NCI-H526 treated with DMSO at 0.1 percent for 48 hours (cell line): Measurements from ENCODE around the gene LILRB5.
A peak's percentile ranks its signal among the peaks of the same experiment; 100 is the strongest.
"Not testable (repeated sequence)": the region's sequence is repeated elsewhere in the genome, so short reads cannot be mapped to it uniquely, and the experiment has no call there.

ENCODE experiments used
- DNase-seq: peaks from one replicate; lab custom pipeline; 2025; lab: John Stamatoyannopoulos, UW

LILRB5 gene

DNA sequence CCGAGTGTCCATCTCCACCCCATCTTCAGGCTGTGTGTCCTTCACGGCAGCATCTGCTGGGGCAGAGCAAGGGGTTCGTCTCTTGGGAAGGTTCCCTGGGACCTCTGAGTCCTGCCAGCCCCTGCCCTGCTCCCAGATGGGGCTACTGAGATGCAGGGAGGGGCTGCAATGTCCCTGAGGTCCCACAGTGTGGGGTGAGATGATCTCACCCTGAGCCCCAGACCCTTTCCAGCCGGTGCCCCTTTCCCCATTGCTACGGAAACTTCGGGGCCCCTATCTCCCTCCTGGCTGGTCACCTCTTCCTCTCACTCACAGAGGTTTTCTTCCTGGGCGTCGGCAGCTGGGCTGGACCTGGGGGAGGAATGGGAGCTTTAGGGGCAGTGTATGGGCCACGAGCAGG lies 18.9 kb upstream of the LILRB5 start:
- no peak for DNase-seq

DNA sequence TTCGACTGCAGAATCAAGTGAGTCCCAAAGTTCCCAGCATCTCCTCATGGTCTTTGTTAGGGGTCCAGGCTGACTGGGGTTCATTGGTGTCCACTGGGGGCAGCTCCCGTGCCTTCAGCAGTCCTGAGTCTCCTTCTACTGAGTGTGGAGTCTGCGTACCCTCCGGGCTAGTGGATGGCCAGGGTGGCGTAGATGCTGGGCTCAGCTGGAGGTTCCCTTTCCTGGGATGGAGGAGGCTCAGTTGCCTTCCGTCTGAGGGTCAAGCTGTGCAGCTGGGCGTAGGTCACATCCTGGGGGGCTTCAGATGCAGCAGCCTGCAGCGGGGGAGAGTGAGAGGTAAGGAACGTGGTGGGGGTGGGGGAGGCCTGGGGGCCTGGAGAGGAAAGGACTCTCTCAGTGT lies 17.4 kb upstream of the LILRB5 start:
- not testable (repeated sequence) for DNase-seq

DNA sequence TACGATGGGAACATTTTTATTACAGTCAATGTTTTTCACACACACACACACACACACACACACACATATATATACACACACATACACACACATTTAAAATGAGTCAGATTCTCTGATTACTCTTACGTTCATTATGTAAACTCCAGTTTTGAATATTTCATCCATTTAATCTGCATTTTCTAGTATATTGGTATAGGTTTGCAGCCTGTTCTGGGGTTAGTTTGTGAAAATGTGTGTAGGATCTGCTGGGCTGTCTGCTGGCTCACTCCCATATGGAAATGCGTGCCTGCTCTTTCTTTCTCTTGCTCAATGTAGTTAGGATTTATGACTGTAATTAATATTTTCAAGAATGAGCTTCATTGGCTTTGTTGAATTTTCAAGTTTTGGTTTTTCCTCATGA lies 16.7 kb upstream of the LILRB5 start:
- no peak for DNase-seq

DNA sequence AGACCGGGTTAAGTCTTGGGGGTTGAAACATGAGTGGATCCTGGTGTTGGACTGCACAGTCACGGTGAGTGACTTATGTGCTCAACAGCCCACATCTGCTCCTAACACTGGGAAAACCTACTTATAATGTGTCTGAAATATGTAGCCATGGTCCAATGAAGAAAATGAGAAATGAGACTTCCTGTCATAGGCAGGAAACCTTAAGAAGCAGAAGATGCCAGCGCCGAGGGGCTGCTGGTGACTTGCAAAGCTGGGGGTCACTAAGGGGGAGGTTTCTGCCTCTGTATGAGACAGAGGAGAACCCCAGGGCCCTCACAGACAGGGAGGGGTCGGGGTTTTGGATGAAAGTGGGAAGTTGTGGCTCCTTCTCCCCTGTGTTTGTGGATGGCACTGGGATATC lies 15.1 kb upstream of the LILRB5 start:
- not testable (repeated sequence) for DNase-seq

DNA sequence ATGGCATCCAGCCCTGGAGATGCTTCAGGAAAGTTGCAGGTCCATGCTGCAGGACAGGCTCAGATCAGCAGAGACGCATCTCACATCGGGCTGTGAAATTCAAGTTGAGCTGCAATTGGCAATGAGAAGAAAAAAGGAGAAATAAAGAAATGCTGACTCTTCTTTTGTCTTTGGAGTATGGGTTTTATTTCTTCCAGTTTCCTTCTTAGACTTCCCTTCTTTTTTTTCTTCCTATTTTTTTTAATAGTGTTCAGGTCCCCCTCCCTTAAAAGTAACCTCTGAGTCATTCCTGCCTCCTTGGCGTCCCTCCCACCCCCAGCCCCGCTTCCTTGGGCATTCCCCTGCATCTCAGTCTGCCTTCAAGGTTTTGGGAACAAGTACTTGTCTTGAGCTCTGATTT lies 14.5 kb upstream of the LILRB5 start:
- not testable (repeated sequence) for DNase-seq

DNA sequence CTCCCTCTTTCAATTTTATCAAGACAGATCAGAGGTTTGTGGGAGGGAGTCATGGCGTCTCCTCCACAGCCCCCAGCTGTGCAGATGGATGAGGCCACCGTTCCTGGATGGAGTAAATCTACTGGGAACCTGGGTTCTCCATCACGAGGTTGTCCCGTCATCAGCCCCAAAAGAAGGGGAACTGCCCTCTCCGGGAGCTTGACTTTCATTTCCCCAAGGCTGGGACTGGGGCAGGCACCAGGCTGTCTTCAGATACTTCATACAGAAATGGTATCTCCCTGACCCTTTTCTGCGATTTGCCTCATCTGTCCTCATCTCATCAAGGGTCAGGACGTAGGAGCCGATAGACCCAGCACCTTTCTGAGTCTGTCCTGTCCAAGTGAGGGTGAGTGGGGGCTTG lies 14.0 kb upstream of the LILRB5 start:
- no peak for DNase-seq

DNA sequence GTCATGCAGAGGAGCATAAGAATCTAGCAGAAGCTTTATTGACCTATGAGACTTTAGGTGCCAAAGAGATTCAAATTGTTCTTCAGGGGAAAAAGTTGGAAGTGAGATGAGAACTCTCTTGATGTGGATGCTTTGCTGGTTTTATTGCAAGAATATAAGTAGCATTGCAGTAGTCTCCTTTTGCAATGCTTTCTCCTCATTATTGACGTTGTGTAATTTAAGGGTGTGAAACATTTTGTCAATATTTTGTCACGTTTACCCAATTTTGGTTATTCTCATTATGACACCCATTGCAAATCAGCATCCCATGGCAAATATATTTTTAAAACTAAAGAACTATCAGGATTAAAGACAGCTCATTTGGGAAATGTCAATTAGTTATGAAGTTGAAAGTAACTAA lies 11.9 kb upstream of the LILRB5 start:
- no peak for DNase-seq

DNA sequence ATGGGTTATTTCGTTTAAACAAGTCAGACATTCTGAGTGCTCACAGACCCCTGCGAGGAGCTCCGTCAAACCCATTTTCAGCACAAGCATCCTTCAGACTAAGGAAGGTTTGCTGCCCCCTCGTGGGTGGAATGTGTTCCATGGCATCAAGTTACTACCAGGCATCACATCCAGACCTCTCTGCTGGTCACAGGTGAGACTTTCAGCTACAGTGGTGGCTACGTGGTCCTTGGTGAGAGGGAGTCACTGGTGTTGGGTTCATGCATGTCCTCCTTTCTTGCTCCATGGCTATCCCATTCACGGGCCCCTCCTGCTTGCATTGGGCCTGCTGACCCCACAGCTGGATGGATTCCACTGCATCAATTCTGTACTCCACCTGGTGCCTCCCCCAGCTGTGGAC lies 9.1 kb upstream of the LILRB5 start:
- peak; percentile 56 for DNase-seq

DNA sequence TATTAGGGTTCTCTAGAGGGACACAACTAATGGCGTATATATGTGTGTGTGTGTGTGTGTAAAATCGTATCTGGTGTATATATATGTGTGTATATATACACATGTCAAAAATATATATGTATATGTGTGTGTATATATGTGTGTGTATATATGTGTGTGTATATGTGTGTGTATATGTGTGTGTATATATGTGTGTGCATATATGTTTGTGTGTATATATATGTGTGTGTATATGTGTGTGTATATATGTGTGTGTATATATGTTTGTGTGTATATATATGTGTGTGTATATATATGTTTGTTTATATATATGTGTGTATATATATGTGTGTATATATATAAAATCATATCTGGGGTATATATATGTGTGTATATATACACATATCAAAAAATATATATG lies 5.4 kb upstream of the LILRB5 start:
- DNase-seq, result no peak

DNA sequence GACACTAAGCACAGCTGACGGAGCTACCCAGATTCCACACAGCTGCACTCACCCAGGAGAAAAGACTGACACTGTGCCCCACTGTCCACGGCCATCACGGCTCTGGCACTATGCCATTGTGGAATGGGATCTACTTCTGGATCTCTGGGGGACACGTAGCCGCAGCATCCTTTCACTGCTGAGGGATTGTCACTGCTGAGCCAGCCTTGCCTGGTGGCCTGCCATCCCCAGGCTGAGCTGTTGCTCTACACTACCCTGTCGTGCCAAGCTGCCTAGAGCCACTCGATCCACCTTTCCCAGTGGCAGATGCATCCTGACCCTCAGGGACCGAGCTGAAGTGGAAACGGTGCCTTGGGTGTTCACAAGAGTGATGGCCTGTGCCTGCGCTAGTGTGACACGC lies 5.0 kb upstream of the LILRB5 start:
- no peak for DNase-seq

DNA sequence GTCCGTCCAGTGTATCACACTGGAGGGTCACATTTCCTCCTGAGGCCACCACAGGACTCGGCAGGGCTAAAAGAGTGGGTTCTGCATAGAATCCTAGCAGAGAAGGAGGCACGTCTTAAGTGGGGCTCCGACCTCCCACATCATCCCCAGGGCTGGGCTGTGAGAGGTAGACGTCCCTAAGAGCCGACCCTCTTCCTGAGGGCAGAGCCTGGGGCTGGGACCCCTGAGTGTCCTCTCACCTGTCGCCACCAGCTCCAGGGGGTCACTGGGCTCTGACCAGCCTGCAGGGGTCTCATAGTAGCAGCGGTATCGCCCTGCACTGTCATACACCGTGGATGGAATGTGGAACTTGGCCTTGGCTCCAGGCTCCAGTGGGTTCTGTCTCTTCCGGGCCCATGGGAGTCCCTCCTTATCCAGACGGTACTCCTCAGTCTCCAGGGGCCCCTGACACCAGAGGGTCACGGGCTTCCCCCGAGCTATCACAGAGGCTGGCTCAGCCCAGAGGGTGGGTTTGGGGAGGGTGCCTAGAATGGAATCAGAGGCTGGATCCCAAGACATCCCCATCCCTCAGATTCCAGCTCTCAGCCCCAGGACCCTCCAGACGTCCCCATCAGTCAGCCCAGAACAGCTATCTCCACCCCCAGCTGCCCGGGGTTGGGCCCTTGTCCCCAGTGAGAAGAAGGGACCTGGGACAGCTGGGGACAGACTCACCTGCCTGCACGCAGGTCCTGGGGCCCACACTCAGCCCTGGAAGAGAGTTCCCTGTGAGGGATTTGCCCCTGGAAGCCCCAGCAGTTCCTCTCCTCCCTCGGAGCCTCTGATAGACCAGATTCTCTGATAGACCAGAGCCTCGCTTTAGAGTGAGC lies 590 bp downstream of the LILRB5 start:
- no peak for DNase-seq

DNA sequence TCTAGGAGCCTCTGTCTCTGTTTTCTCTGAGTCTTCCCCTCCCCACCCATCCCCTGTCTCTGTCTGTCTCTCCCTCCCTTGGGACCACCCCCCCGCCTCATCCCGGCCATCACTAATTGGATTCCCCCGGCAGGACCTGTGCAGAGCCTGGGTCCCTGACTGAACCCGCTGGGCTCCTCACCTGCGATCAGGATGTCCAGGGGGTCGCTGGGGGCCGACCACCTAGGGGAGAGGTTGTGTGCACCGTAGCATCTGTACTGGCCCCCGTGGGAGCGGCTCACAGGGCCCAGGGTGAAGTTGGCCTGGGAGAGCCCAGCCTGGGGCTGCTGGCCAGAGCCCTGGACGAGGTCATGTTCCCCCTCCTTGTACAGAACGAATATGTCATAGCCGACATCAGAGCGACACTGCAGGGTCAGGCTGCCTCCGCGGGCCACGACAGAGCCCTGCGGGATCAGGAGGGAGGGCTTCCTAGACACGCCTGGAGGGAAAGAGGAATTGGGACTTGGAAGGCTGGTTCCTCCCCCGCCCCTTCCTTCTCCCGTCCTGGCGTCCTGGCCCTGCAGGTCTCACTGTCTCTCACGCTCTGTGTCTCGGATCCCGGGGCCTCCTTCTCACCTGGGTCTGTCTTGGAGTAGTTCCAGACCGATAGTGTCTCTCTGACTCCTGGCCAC lies 1.8 kb downstream of the LILRB5 start:
- DNase-seq, result no peak

DNA sequence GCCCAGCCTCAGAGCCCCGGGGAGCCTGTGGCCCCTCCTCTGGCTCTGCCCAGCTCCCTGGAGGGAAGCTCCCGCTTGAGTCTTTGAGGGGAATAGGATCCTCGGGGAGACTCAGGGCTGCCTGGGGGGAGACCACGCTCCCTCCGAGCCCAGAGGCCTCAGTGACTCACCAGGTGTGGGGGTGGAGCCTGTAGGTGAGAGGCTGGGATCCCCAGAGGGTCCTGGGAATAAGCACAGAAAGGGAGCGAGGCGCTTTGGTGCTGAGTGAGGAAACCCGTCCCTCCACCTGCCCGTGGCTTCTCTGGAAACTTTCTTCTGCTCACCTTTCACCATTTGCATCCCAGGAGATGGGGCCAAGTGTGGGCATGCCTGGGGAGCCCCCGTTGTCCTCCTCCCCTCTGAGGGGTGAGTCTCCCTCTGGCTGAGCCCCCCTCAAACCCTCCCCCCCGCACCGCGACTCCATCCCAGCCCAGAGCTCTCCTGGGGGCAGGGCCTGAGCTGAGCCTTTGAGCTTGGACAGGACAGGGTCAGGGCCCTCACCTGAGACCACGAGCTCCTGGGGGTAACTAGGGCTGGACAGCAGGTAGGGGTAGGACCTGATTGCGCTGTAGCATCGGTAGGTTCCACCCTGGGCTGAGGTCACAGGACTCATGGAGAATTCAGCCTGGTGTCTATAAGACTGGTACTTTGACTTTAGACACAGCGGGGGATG lies 2.7 kb downstream of the LILRB5 start:
- no peak for DNase-seq

DNA sequence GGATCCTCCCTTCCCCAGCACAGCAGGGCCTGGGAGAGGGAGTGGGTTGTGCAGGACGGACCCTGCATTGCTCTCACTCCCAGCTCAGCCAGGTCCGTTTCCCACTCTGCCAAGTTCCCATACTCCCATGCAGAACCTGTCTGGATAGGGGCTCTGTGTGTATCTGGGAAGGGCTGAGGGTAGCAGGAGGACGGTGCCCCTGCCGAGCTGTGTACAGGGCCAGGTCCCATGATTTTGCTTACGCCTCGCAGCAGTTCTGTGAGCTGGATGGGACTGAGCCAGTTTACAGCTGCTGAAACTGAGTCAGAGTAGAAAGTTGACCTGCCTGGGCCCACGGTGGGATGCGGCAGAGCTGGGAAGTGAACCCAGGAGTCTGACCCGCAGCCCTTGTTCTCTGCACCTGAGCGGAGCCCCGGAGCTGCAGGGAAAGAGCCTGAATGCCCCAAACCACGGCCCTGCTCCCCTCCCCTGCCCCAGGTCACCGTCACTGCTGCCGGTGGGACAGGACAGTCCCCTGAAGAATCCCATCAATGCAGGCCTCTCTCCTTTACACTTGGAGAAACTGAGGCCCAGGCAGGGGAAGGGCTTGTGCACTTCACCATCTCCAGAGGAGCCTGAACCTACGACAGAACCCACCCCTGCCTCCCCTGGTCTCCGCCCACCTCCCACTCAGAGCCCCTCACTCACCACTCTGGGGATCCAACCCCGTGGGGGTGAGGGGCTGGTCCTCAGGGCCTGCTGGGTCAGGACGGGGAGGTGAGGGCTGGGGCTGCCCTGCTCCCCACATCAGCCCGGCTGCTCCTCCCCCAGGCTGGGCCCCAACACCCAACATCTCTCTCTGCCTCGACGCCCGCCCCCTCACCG lies 3.5 kb downstream of the LILRB5 start:
- DNase-seq, result no peak

DNA sequence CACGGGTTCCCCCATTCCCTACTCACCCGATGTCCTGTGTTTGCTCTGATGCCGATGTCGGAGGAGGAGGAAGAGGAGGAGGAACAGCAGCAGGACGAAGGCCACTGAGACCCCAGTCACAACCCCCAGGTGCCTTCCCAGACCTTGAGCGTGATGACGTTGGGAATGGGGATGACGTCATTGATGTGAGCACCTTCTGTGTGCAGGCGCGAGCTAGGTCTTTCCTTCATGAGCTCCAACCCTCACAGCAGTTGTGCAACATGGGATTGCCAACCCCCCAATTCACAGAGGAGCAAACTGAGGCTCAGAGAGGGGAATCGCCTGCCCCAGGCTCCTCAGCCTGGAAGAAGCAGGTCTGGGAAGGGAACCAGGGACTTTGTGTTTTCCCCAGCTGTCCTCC lies 4.2 kb downstream of the LILRB5 start:
- no peak for DNase-seq

DNA sequence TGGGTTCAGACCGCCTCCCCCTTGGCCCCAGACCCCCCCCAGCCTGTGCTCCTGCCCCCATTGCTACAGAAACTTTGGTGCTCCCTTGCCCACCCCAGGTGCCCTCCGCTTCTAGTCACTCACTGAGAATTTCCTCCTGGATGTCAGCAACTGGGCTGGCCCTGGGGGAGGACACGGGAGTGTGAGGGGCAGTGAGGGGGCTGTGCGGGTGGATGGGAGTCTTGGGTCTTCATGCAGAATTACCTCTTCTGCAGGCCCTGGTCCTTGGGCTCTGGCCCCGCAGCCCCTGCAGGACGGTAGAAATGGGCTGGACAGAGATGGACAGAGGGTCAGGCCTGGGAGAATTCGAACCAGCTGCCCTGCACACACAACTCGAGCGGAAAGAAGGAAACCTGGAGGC lies 4.8 kb downstream of the LILRB5 start:
- no peak for DNase-seq

DNA sequence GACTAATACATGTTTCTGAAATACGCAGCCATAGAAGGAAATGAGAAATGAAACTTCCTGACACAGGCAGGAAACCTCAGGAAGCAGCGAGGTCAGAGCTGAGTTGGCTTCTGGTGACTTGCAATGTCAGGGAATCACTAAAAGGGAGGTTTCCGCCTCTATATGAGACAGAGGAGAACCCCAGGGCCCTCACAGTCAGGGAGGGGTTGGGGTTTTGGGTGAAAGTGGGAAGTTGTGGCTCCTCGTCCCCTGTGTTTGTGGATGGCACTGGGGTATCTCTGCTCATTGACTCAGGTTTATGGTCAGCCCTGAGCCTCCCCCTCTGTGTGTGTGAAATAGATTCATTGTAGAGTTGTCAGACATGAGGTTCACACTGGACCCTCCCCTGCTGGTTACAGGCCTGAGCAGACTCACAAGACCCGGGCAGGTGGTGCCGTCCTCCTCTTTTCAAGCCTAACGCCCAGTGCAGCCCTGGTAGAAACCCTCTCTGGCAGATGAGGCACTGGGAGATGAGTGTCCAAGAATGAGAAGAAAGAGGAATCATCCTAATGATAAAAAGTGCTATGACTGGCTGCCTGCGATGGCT lies 9.0 kb downstream of the LILRB5 start:
- no peak for DNase-seq

DNA sequence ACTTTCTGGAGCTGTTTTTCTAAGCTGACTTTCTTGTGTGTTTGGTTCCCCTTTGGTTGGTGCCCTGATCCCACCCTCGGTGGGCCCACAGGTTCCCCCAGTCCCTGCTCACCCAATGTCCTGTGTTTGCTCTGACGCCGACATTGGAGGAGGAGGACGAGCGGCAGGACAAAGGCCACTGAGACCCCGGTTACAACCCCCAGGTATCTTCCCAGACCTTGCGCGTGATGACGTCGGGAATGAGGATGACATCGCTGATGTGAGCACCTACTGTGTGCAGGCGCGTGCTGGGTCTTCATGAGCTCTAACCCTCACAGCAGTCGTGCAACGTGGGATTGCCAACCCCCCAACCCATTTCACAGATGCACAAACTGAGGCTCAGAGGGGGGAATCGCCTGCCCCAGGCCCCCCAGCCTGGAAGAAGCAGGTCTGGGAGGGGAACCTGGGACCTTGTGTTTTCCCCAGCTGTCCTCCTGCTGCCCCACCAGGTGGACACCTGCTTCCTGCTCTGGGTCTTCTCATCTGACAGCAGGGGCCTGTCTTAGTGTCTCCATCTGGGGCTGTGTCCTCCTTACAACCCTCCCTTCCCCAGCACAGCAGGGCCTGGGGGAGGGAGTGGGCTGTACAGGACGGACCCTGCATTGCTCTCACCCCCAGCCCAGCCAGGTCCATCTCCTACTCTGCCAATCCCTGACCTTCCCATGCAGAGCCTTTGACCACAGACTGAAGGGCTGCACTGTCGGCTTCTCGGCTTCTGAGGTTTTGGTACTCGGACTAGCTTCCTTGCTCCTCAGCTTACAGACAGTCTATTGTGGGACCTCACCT lies 9.8 kb downstream of the LILRB5 start:
- DNase-seq, result no peak

DNA sequence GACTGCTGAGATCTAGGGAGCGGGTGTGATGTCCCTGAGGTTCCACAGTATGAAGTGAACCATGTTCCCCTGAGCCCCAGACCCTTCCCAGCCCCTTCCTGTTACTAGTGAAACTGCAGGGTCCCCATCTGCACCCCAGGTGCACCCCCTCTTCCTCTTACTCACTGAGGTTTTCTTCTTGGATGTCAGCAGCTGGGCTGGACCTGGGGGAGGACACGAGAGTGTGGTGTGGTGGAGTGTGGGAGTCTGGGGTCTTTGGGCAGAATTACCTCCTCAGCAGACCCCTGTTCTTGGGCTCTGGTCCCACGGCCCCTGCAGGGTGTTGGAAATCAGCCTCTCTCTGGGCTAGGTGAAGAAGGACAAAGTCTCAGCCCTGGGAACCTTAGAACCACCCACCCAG lies 11.1 kb downstream of the LILRB5 start:
- DNase-seq, result no peak

DNA sequence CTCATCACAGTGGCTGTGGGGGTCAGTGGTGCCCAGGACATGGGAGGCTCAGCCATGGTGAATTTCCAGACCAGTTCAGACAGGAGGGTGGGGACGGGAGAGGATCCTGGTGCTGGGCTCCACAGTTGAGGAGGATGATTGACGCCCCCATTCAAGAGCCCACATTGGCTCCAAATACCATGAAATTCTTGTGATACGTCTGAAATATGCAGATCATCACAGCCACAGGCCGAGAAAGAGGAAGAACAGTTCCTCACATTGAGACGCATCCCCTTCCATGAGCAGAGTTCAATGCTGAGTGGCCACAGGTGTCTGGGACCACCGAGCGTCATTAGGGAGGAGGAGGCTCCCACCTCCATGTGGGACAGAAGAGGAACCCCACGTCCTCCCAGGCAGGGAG lies 13.3 kb downstream of the LILRB5 start:
- DNase-seq, result not testable (repeated sequence)

DNA sequence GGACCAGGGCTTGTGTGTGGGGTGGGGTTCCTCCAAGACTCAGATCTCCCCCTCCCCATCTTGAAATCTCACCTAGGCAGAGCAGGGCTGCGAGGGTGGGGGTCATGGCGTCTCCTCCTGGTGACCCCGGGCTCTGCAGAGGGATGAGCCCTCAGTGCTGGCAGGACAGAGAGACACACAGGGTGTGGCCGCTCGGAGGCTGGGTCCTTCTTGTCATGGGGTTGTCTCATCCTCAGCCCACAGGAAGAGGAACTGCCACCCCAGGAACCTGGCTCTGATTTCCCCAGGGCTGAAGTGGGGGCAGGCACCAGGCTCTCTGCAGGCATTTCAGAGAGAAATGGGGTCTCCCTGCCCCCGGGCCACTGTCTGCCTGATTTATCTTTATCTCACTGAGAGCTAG lies 14.4 kb downstream of the LILRB5 start, which contains the start of gene LILRA6:
TSS of gene LILRA6 (minus strand) at position 145 of the 400 bp plus-strand sequence.
- DNase-seq, result not testable (repeated sequence)
